PC-3 (cell line): ENCODE results near the gene HARBI1. TPM values are rescaled to one million over a fixed set of nuclear protein-coding genes. Genes with fewer than 3 reads are reported as not detected.

Source experiments
- ATAC-seq: fragments of 200-7000 bp; cut with Tn5 transposase; 2 replicates; pipeline ENCODE4 v1.9.1; 2020; ENCODE audit warnings: mild to moderate bottlenecking, moderate library complexity
- BruUV-seq: library from RNA; stranded (reverse); fragments of 400-500 nt; replicated peaks from 2 replicates; lab custom pipeline; 2021; lab: Mats Ljungman, UMichigan
- CTCF ChIA-PET: fragments of 300-600 bp; sonication (Branson Sonifier 250); formaldehyde crosslinking; loops from one replicate; lab custom pipeline; 2022; ENCODE audit warnings: antibody characterized with exemption; lab: Charles Lee
- POLR2A ChIA-PET: fragments of 300-600 bp; sonication (Branson Sonifier 250); formaldehyde crosslinking; loops from one replicate; lab custom pipeline; 2022; ENCODE audit warnings: antibody characterized with exemption; ENCODE audit not compliant: unreplicated experiment; lab: Charles Lee
- DNase-seq: peaks from one replicate; pipeline ENCODE4 v3.0.0-alpha.2; 2015
- H2AFZ ChIP-seq: fragments of 300-600 bp; sonication (generic); 2 replicates; pipeline ENCODE4 v1.6.0; 2016; ENCODE audit warnings: antibody characterized with exemption, low read length
- H3F3A ChIP-seq: fragments of 300-600 bp; sonication (generic); one replicate; pipeline ENCODE4 v1.6.0; 2017; ENCODE audit warnings: antibody characterized with exemption, low read length, control low read depth, mild to moderate bottlenecking; ENCODE audit not compliant: unreplicated experiment
- H3K27ac ChIP-seq: fragments of 300-600 bp; sonication (generic); 2 replicates; pipeline ENCODE4 v1.5.1; 2016; ENCODE audit warnings: mild to moderate bottlenecking, low read length
- H3K27me3 ChIP-seq: fragments of 300-600 bp; sonication (generic); 2 replicates; pipeline ENCODE4 v1.6.1; 2016; ENCODE audit warnings: low read length, mixed read lengths
- H3K36me3 ChIP-seq: fragments of 300-600 bp; sonication (generic); 2 replicates; pipeline ENCODE4 v1.6.1; 2016; ENCODE audit warnings: low read depth, mixed run types, low read length, mixed read lengths
- H3K4me1 ChIP-seq: fragments of 300-600 bp; sonication (generic); 2 replicates; pipeline ENCODE4 v1.5.1; 2016; ENCODE audit warnings: low read length; ENCODE audit not compliant: insufficient read depth
- H3K4me2 ChIP-seq: fragments of 300-600 bp; sonication (generic); 2 replicates; pipeline ENCODE4 v1.6.0; 2016; ENCODE audit warnings: low read length
- H3K4me3 ChIP-seq: fragments of 300-600 bp; sonication (generic); 2 replicates; pipeline ENCODE4 v1.5.1; 2016; ENCODE audit warnings: mild to moderate bottlenecking, low read length, mixed read lengths
- H3K79me2 ChIP-seq: fragments of 300-600 bp; sonication (generic); 2 replicates; pipeline ENCODE4 v1.6.1; 2017; ENCODE audit warnings: low read length, mixed read lengths
- H3K9ac ChIP-seq: fragments of 300-600 bp; sonication (generic); 2 replicates; pipeline ENCODE4 v1.6.0; 2016; ENCODE audit warnings: mild to moderate bottlenecking, low read length
- H3K9me2 ChIP-seq: fragments of 300-600 bp; sonication (generic); replicated peaks from 2 replicates; pipeline ENCODE4 v1.6.1; 2016; ENCODE audit warnings: mixed run types, low read length, mixed read lengths
- H3K9me3 ChIP-seq: fragments of 300-600 bp; sonication (generic); 2 replicates; pipeline ENCODE4 v1.6.1; 2016; ENCODE audit warnings: low read length, mixed read lengths
- H4K20me1 ChIP-seq: fragments of 300-600 bp; sonication (generic); 2 replicates; pipeline ENCODE4 v1.6.1; 2016; ENCODE audit warnings: low read length, mixed read lengths
- CTCF ChIP-seq: fragments of 300-600 bp; sonication (generic); conservative IDR thresholded peaks from 2 replicates; pipeline ENCODE4 v1.5.1; 2017; ENCODE audit warnings: antibody characterized with exemption, low read depth, mild to moderate bottlenecking, low read length
- EZH2 ChIP-seq: fragments of 300-600 bp; sonication (generic); IDR thresholded peaks from one replicate; pipeline ENCODE4 v1.6.1; 2017; ENCODE audit warnings: antibody characterized with exemption, mild to moderate bottlenecking, low read length; ENCODE audit not compliant: unreplicated experiment
- EZH2phosphoT487 ChIP-seq: fragments of 300-600 bp; sonication (generic); IDR thresholded peaks from 2 replicates; pipeline ENCODE4 v1.6.1; 2018; ENCODE audit warnings: mild to moderate bottlenecking, antibody characterized with exemption, low read length, borderline replicate concordance
- intact Hi-C: fragments of 100-400 bp; cut with micrococcal nuclease; formaldehyde crosslinking; loops from 2 replicates; pipeline ENCODE4 v1.9.0; 2023
- total RNA-seq: library from RNA; depleted of rRNA; stranded (reverse); fragments of >200 nt; gene quantifications from 2 replicates; pipeline ENCODE4 v1.2.3, GENCODE V29; 2014

HARBI1 gene
- total RNA-seq, 1 experiment from 2014 or later = 1.7 TPM

- H4K20me1 ChIP-seq = no peaks in the 10 kb centered on the region
- H2AFZ ChIP-seq = no peak overlapping the region
- no peak overlapping the region for H3K4me2 ChIP-seq
- intact Hi-C loops = no loop called here
- TF ChIP-seq CTCF (no peak), EZH2 (no peak), EZH2phosphoT487 (no peak)
- H3K36me3 ChIP-seq = no peaks in the 10 kb centered on the region
- ATAC-seq = no peak
- H3K4me3 ChIP-seq = no peak overlapping the region
- no TSS peak for BruUV-seq
- CTCF ChIA-PET = no interaction called here
- no peaks in the 10 kb centered on the region for H3K9me2 ChIP-seq
- H3K27ac ChIP-seq = no peak overlapping the region
- H3K27me3 ChIP-seq = no peaks in the 10 kb centered on the region
- no peaks in the 10 kb centered on the region for H3K9me3 ChIP-seq
- no peaks in the 10 kb centered on the region for H3K79me2 ChIP-seq
- POLR2A ChIA-PET = no interaction called here
- H3K4me1 ChIP-seq = no peaks in the 10 kb centered on the region
- no peaks in the 10 kb centered on the region for H3F3A ChIP-seq
- DNase-seq = no peak
- no peak overlapping the region for H3K9ac ChIP-seq
These were observed 16.6 kb downstream of the HARBI1 start for GRCh38 chr11:46600194-46600960.

GRCh38 chr11:46599340-46600193 lies 17.5 kb downstream of the HARBI1 start:
- ChIA-PET POLR2A (no interaction called here), CTCF (no interaction called here)
- no TSS peak for BruUV-seq

More at GRCh38 chr11:46599340-46600193, 17.5 kb downstream of the HARBI1 start:
- H3K36me3 ChIP-seq = no peaks in the 10 kb centered on the region
- H3K4me3 ChIP-seq = no peak overlapping the region
- H3K4me2 ChIP-seq = no peak overlapping the region
- H3F3A ChIP-seq = no peaks in the 10 kb centered on the region
- H3K9ac ChIP-seq = no peak overlapping the region
- DNase-seq = no peak
- no peaks in the 10 kb centered on the region for H3K79me2 ChIP-seq
- H3K9me3 ChIP-seq = no peaks in the 10 kb centered on the region
- intact Hi-C loops = no loop called here
- H3K27ac ChIP-seq = no peak overlapping the region
- H3K27me3 ChIP-seq = no peaks in the 10 kb centered on the region
- TF ChIP-seq CTCF = no peak
- TF ChIP-seq EZH2 = no peak
- TF ChIP-seq EZH2phosphoT487 = no peak
- peaks cover under 1% of the 10 kb centered on the region for H3K4me1 ChIP-seq
- H3K9me2 ChIP-seq = no peaks in the 10 kb centered on the region
- H2AFZ ChIP-seq = no peak overlapping the region
- no peaks in the 10 kb centered on the region for H4K20me1 ChIP-seq
- no peak for ATAC-seq
